Small intestine (tissue), 7 donors: ENCODE data around the gene NUAK2. TPM values are rescaled to one million over a fixed set of nuclear protein-coding genes. Genes with fewer than 3 reads are reported as not detected.
A peak's percentile ranks its signal among the peaks of the same experiment; 100 is the strongest.
"Not testable (repeated sequence)": the region's sequence is repeated elsewhere in the genome, so short reads cannot be mapped to it uniquely, and the experiment has no call there.

ENCODE experiments used
- DNase-seq, 2 donors: peaks; one replicate each; pipeline versions ENCODE4 v3.0.0 to v3.0.0-alpha.2; 2013
- FAIRE-seq: peaks from 2 replicates; lab custom pipeline; 2012; peaks lifted over from hg19 to GRCh38; lab: Jason Lieb, UNC
- H3K27ac ChIP-seq, 3 donors: one replicate each; pipeline ENCODE4 v1.5.1; 2013; ENCODE audit warnings: low read length in 2 of 3, mild to moderate bottlenecking in 2 of 3, control low read depth in 1 of 3, inconsistent platforms in 1 of 3, low read depth in 1 of 3, moderate library complexity in 1 of 3
- H3K27me3 ChIP-seq, 3 donors: one replicate each; pipeline ENCODE4 v1.6.1; 2013; ENCODE audit warnings: low read length in 3 of 3, inconsistent platforms in 1 of 3; ENCODE audit not compliant: control insufficient read depth in 3 of 3, insufficient read depth in 3 of 3
- H3K36me3 ChIP-seq, 3 donors: one replicate each; pipeline ENCODE4 v1.6.1; 2013; ENCODE audit warnings: low read length in 3 of 3, inconsistent platforms in 1 of 3, low read depth in 1 of 3, mild to moderate bottlenecking in 1 of 3, moderate library complexity in 1 of 3; ENCODE audit not compliant: control insufficient read depth in 3 of 3, insufficient read depth in 2 of 3
- H3K4me1 ChIP-seq, 3 donors: one replicate each; pipeline ENCODE4 v1.6.1; 2013; ENCODE audit warnings: low read length in 2 of 3, inconsistent platforms in 1 of 3, low read depth in 1 of 3, mild to moderate bottlenecking in 1 of 3, moderate library complexity in 1 of 3; ENCODE audit not compliant: control insufficient read depth in 3 of 3, insufficient read depth in 2 of 3
- H3K4me3 ChIP-seq, 3 donors: one replicate each; pipeline ENCODE4 v1.5.1; 2013; ENCODE audit warnings: low read length in 3 of 3, control low read depth in 1 of 3, inconsistent platforms in 1 of 3, low read depth in 1 of 3, mild to moderate bottlenecking in 1 of 3, moderate library complexity in 1 of 3
- H3K9me3 ChIP-seq, 2 donors: one replicate each; pipeline ENCODE4 v1.6.1; 2013; ENCODE audit warnings: low read depth in 1 of 2, low read length in 1 of 2; ENCODE audit not compliant: control insufficient read depth in 2 of 2, insufficient read depth in 1 of 2
- WGBS, 3 donors: extraction: QIAGEN DNeasy Blood & Tissue Kit; methylation state at CpG; one replicate each; pipeline ENCODE4 v1.1.7; 2013; 5-methylcytosine and 5-hydroxymethylcytosine counted together
- polyA plus RNA-seq, 4 donors: library from polyadenylated mRNA; stranded (reverse) in 3 of 4; unstranded in 1 of 4; fragments of 200-250 nt in 3 of 4; fragments of 120-200 nt in 1 of 4; gene quantifications; one replicate each; pipeline versions ENCODE4 v1.2.1 to v1.2.3, GENCODE V29; 2013
- donor health status: healthy with polysubstance abuse.
- donor health status: control.
- donor health status: control.
- donor health status: Bipolar disorder and iron deficiency.
- donor health status: healthy.

The NUAK2 gene
- polyA plus RNA-seq, 4 donors, result 8.5 to 16.2 (median 10.2) TPM

GRCh38 chr1:205301842-205302588, 19.5 kb downstream of the NUAK2 start:
- Histone ChIP-seq H3K36me3 (peaks cover 12 to 56% (median 17%) of the 10 kb centered on the region in 3 donors), H3K4me3 (peak overlapping the region in 1 of 3 donors; percentile 8), H3K27ac (peak overlapping the region in 2 of 3 donors; percentile 52 to 82), H3K9me3 (no peaks in the 10 kb centered on the region), H3K4me1 (peaks cover 6 to 38% (median 16%) of the 10 kb centered on the region in 3 donors), H3K27me3 (no peaks in the 10 kb centered on the region)
- peak; percentile 78 to 83 for DNase-seq
- WGBS, 3 donors, result 47 to 68% (median 49%) methylated on average over 6 of the region's 6 CpGs
- no peak for FAIRE-seq

DNA sequence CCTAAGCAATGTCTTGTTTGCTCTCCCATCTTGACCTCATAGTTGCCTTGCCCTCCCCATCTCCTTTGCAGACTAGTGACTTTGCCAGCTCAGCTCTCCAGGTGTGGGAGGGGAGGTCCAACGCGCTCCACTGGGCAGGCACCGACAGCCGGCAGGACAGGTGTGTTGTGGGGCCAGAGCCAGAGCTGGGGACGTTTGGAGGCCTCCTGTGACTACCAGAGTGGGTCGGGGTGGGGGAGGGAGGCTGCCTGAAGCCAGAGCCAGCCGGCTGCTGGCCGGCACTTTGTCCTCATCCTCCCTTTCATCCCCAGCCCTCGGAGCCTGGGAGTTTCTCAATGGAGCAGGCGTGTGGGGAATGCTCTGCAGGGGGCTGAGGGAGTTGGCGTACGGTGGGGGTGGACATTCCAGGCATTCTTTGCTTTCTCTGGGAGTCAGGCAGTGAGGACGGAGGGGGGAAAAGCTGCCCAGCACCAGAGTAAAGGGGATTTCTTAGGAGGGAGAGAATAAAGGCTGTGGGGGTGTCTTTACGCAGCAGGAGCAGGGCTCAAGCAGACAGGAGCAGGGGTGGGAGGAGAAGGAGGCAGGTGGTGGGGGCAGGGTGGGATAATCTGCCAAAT, 20.2 kb downstream of the NUAK2 start:
- DNase-seq, result peak; percentile 41 to 92
- H3K9me3 ChIP-seq, result no peaks in the 10 kb centered on the region
- peaks cover 6 to 31% (median 10%) of the 10 kb centered on the region in 3 donors for H3K4me1 ChIP-seq
- no peak for FAIRE-seq
- H3K36me3 ChIP-seq, result peaks cover 12 to 50% (median 17%) of the 10 kb centered on the region in 3 donors
- peak overlapping the region in 2 of 3 donors; percentile 52 to 82 for H3K27ac ChIP-seq
- WGBS, 3 donors, result 26 to 41% (median 36%) methylated on average over 14 of the region's 14 CpGs
- peak overlapping the region in 1 of 3 donors; percentile 8 for H3K4me3 ChIP-seq
- H3K27me3 ChIP-seq, result no peaks in the 10 kb centered on the region

GRCh38 chr1:205300149-205300548, 21.4 kb downstream of the NUAK2 start:
- peaks cover 9 to 38% (median 16%) of the 10 kb centered on the region in 3 donors for H3K36me3 ChIP-seq
- DNase-seq, result no peak
- no peak for FAIRE-seq
- peaks cover 6 to 34% (median 6%) of the 10 kb centered on the region in 3 donors for H3K4me1 ChIP-seq
- WGBS, 3 donors, result 89 to 94% (median 92%) methylated on average over 9 of the region's 9 CpGs
- H3K4me3 ChIP-seq, result no peak overlapping the region
- H3K9me3 ChIP-seq, result no peaks in the 10 kb centered on the region
- no peaks in the 10 kb centered on the region for H3K27me3 ChIP-seq
- H3K27ac ChIP-seq, result no peak overlapping the region

GRCh38 chr1:205298191-205298994, 23.2 kb downstream of the NUAK2 start:
- WGBS, 3 donors, result 67 to 72% (median 69%) methylated on average over 9 of the region's 9 CpGs

GRCh38 chr1:205297546-205298177, 23.9 kb downstream of the NUAK2 start:
- H3K27ac ChIP-seq, H3K9me3 ChIP-seq, DNase-seq, H3K27me3 ChIP-seq, H3K4me3 ChIP-seq, FAIRE-seq: not testable (repeated sequence)
- H3K4me1 ChIP-seq, result peaks cover 13 to 41% (median 14%) of the 10 kb centered on the region in 3 donors
- peaks cover 0 to 13% (median 3%) of the 10 kb centered on the region in 3 donors for H3K36me3 ChIP-seq
- 92 to 95% (median 93%) methylated on average over 5 of the region's 5 CpGs for WGBS, 3 donors

More at GRCh38 chr1:205298191-205298994, 23.2 kb downstream of the NUAK2 start:
- H3K36me3 ChIP-seq, result peaks cover 3 to 21% (median 3%) of the 10 kb centered on the region in 3 donors
- no peaks in the 10 kb centered on the region for H3K9me3 ChIP-seq
- H3K4me3 ChIP-seq, result no peak overlapping the region
- peaks cover 13 to 44% (median 14%) of the 10 kb centered on the region in 3 donors for H3K4me1 ChIP-seq
- DNase-seq (no peak), FAIRE-seq (no peak)
- H3K27ac ChIP-seq, result no peak overlapping the region
- no peaks in the 10 kb centered on the region for H3K27me3 ChIP-seq

- Histone ChIP-seq H3K9me3 (no peaks in the 10 kb centered on the region), H3K4me1 (peaks cover 8 to 29% (median 9%) of the 10 kb centered on the region in 3 donors), H3K4me3 (no peak overlapping the region), H3K27me3 (no peaks in the 10 kb centered on the region), H3K27ac (no peak overlapping the region), H3K36me3 (peaks cover 0 to 3% (median 0%) of the 10 kb centered on the region in 3 donors)
- DNase-seq, result no peak
- FAIRE-seq, result no peak
- WGBS, 3 donors, result 52 to 64% (median 61%) methylated on average over 2 of the region's 2 CpGs
Observed at GRCh38 chr1:205296154-205296553, 25.4 kb downstream of the NUAK2 start.

GRCh38 chr1:205294934-205295333, 26.6 kb downstream of the NUAK2 start:
- H3K27me3 ChIP-seq, result no peaks in the 10 kb centered on the region
- no peak overlapping the region for H3K4me3 ChIP-seq
- no peaks in the 10 kb centered on the region for H3K9me3 ChIP-seq
- H3K27ac ChIP-seq, result peak overlapping the region; percentile 70 to 77 (median 71)
- DNase-seq (no peak), FAIRE-seq (no peak)
- peaks cover 0 to under 1% (median 0%) of the 10 kb centered on the region in 3 donors for H3K36me3 ChIP-seq
- 80 to 86% (median 81%) methylated on average over 5 of the region's 5 CpGs for WGBS, 3 donors
- H3K4me1 ChIP-seq, result peaks cover 8 to 23% (median 9%) of the 10 kb centered on the region in 3 donors
